GM18499 (cell line): ENCODE data around the gene GPC1.
"Not testable (repeated sequence)": the region's sequence is repeated elsewhere in the genome, so short reads cannot be mapped to it uniquely, and the experiment has no call there.

Experiments
- ATAC-seq: cut with Tn5 transposase; IDR thresholded peaks from one replicate; pipeline ENCODE4 v1.9.1; 2021; ENCODE audit warnings: moderate number of reproducible peaks; ENCODE audit not compliant: insufficient read depth, unreplicated experiment

GPC1 gene

DNA sequence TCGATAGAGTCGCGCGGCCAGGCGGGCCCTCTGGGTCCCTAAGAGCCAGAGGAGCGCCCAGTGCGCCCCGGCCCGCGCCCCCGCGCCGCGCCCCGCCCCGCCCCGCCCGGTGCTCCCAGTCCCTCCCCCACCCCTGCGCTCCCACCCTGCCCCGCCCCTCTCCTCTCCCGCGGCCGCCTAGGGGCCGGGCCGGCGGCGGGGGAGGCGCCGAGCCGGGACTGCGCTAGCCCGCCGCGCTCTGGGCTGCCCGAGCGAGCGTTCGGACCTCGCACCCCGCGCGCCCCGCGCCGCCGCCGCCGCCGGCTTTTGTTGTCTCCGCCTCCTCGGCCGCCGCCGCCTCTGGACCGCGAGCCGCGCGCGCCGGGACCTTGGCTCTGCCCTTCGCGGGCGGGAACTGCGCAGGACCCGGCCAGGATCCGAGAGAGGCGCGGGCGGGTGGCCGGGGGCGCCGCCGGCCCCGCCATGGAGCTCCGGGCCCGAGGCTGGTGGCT, at the start of gene GPC1:
Gene GPC1, plus strand, starts transcription at position 207 of the 491 bp plus-strand sequence. Its CDS starts 256 bp downstream, at position 463.
- no peak for ATAC-seq

- no peak for ATAC-seq
Observed at GRCh38 chr2:240386326-240386725, 49.1 kb upstream of the GPC1 start.

DNA sequence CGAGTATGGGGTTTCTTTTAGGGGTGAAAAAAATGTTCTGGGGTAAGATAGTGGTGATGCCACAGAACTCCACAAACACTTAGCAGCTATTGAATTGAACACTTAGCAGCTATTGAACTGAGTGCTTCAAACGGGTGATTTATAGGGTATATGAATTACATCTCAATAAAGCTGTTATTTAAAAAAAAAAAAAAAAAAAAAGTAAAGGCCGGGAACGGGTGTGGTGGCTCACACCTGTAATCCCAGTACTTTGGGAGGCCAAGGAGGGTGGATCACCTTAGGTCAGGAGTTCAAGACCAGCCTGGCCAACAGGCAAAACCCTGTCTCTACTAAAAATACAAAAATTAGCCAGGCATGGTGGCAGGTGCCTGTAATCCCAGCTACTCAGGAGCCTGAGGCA, 48.7 kb upstream of the GPC1 start:
- ATAC-seq, result not testable (repeated sequence)

DNA sequence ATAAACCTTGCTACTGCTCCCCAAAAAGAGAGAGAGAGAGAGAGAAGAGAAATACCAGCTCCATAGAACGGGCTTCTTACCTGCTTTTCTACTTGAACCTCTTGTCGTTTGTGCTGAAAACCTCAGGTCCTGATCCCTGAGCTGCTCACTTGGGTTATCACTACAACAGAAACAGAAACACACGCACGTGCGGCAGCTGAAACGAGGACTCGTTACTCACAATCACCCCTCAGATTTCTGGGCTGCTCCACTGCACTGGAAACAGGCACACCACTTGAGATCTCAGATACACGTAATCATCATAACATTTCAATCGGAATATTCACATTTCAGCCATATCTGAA, 48.2 kb upstream of the GPC1 start:
- no peak for ATAC-seq

DNA sequence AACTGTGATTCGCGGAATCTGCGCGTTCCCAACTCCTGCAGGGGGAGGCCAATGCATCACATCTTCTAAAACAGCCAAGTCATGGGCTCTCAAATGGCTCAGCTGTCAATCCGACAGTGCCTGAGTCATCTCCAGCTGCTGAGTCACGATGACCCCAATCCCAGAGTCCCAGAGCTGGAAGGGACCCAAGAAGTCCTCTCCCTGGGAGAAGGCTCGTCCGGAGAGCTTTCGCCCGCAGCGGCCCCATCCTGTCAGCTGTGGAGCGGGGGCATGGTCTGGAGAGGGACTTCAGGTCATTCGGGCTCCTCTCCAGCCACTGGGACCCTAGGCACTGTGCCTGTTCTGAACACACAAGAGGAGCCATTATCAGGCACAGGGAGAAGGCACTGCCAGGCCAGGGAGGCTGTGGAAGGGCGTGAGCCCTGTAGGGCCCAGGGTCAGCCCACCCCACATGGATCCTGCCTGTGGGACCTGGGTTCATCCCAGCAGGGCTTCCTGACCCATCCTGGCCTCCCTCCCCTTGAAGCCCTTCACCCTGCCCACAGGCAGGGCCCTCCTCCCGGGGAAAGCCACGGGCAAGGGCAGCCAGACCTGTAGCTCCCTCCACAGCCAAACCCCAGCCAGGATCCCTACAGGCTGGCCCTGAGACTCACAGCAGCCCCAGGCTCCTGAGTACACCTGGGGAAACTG, 47.6 kb upstream of the GPC1 start:
- no peak for ATAC-seq

DNA sequence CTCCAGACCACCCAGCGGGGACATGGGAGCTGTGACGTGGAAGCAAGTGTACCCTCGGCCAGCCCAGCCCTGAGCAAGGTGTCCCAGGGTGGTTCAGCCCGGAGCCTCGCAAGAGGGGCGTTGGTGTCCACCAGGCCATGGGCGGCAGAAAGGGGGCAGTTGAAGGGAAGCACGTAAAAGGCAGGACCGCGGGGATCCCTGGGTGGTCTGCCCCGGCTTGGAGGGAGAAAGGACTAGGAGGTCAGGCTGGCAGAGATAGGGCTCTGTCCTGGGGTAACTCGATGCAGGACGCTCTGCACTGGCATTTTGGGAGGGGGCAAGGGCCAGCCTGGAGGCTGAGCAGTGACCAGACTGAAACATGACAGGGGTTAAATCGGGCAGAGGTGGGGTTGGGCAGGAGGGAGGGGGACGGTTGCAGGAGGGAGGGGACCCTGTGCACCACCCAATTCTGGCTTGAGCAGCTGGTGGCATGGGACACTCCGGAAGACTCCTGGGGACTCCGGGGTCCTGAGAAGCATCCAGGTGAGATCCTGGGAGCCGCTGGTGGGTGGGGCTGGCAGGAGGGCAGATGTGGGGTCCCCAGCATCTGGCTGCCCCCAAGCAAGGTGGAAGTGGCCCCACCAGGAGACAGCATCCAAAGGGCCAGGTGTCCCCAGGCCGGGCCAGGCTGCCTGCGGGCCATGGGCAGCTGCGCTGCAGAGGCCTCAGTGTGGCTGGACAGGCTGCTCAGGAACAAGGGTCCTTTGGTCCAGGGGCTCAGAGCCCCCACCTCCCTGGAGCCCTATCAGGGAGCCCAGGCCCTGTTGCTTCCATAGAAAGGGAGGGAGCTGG, 46.8 kb upstream of the GPC1 start:
- ATAC-seq, result no peak

DNA sequence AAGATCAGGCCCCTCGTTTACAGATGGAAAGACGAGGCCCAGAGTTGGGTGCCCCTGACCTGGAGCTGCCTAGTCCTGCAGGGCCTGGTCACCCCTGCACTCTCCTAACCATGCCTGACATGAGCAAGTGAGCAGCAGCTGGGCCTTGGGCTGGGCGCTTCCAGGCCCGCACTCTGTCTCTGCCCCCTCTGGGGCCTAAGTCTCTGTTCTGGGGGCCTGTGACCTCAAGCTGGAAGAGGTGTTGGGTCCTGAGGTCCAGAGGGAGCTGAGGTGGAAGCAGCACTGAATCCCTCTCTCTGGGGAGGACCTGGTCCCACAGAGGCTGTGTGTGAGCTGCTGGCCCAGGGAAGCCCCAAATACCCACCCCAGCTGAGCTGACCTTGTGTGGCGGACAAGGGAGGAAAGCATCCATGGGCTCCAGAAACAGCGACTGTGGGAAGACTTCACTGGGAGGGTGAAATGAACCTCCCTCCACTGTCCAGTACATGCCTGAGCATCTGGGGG, 46.1 kb upstream of the GPC1 start:
- no peak for ATAC-seq

DNA sequence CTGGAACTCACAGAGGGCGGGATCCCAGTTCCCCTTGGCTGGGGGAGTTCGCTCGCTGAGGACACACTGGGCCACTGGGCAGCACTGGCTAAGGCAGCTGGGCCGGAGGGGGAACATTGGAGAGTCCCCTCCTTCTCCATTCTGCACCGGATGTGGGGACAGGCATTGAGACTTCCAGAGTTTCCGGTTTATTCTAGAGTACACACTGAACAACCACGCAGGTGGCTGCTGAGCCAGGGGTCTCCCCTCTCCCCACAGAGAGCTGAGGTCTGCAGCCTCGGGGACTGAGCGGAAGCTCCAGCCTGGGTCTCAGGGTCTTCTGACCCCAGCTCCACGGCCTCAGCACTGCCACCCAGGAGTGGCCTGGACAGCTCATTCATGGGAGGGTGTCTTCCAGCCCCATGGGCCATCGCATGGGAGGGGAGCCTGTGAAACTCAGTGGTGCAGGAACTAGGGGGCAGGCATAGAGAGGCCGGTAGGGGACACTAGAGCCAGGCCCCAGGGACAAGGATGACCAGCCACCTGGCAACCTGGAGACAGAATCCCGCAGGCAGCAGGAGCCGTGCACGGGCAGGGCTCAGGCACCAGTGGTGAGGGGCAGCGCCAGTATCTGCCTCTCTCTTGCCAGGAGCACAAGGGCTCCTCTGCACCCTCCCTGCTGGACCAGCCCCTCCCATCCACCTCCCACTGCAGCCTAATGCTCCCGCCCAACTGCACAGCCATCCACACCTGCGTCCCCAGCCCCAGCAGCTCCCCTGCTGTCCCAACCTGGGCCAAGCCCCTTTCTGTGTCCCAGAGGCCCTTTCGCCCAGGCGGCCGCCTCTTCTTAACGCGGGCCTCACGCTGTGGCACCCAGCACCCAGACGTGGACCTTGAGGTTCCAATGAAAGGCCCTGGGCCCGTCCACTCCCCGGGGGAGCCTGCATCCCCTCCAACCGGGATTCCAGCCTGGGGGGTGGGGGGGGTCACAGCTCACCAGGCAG, 45.1 kb upstream of the GPC1 start:
- no peak for ATAC-seq

DNA sequence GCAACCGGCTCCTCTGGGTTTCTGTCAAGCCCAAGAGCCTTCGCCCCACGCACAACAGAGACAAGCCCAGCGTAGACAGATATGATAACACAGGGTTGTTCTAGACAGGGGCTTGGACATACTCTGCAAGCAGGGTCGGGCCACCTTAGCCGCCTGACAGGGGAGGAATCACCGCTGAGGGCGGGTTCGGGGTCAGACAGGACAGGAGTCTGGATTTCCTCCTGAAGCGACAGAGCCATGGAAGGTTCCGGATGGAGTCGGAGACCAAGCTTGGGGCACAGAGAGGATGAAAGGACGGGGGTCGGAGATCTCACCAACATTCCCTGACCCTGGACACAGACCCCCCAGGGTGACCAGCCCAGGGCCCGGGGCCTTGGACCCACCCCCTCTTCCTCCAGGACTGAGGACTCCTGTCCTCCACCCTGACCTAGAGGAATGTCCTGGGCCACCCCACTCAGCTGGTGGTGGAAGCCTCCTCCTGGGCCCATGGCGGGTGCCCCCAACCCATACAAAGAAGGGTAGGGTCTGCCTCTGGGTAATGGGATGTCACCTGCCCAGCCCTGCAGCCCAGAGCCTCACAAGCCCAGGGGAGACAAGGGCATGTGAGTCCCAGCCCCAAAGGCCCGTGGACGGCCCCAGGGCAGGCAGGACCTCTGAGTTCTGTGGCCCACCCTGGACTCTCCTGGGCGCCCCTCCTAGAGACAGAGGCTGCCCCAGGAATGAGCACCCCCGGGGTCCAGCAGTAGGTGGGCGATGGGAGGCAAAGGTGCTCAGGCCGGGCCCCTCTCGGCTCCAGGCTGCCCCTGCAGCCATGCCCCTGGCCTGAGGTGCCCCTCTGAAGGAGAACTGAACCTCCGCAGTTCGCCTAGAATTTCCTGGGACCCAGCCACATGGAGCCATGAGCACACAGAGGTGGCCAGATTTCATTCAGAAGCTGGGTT, 44.1 kb upstream of the GPC1 start:
- ATAC-seq, result no peak

DNA sequence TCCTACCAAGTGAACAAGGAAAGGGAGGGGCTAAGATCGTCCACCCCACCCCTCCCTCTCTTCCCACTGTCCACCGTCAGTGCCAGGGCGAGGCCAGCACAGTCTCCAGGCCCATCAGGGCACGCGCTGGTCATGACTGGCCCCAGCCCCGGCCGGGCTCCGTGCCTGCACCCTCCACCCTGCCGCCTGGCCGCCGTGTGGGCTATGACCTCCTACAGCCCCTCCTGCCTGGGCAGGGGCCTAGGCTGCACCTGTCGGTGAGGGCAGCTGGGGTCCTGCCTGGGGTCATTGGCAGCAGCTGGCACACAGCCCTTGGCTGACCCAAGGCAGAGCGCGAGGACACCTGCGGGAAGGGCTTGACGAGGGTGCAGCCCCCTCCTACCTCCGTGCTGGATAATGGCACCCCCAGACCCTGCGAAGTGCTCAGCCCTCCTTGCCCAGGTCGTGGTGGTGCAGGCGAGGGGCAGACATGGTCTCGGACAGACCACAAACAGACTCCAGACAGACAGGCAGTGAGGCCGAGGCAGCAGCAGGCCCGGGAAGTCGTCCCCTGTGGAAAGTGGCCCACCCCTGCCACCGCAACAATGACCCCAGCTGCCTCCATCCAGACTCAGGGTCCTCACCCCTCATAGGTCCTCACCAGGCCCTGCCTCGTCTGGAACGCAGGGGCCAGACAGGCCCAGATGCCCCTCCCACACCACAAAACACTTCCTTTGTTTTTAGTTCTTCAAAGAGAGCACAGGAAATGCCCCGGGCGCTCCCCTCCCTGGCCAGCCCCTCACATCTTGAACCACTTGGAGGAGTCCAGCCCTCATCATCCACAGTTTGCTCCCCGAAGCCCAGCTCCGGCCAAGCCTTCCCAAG, 43.1 kb upstream of the GPC1 start:
- ATAC-seq, result no peak

GRCh38 chr2:240392948-240393830, 42.3 kb upstream of the GPC1 start:
- no peak for ATAC-seq

DNA sequence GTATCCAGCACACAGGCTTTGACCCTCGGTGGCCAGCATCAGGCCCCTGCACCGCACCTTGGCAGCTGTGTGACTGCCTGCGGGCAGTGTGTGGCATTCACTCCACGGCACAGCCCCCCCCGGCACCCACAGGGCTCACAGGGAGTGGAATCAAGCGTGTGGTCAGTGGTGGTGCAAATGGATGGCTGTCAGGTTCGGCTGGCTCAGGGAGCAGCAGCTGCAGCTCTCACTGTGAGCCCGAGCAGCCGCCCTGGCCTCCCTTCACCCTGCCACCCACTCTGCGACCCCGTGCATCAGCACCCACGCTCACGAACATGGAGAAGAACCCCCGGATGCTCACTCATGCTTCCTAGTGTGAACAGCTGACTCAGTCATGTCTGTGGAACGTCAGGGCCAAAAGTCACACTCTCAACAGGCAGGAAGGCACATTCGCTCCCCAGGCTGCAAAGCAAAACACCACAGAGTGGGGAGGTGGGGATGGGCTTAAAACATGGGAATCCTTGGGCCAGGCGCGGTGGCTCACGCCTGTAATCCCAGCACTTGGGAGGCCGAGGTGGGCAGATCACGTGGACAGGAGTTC, 41.5 kb upstream of the GPC1 start:
- ATAC-seq, result no peak

GRCh38 chr2:240394549-240394948, 40.9 kb upstream of the GPC1 start:
- no peak for ATAC-seq

GRCh38 chr2:240395448-240395847, 40.0 kb upstream of the GPC1 start:
- ATAC-seq, result no peak

- ATAC-seq, result no peak
Observed at GRCh38 chr2:240395896-240396622, 39.4 kb upstream of the GPC1 start.
